Kidney (tissue), 14 donors: ENCODE measurements around the gene DGKI. TPM values are rescaled to one million over a fixed set of nuclear protein-coding genes. Genes with fewer than 3 reads are reported as not detected.
"Not testable (repeated sequence)": the region's sequence is repeated elsewhere in the genome, so short reads cannot be mapped to it uniquely, and the experiment has no call there.

Experiments used
- DNase-seq, 5 donors: peaks; one replicate each; pipeline ENCODE4 v3.0.0-alpha.2; 2013 to 2020
- FAIRE-seq: peaks from 2 replicates; lab custom pipeline; 2012; peaks lifted over from hg19 to GRCh38; lab: Jason Lieb, UNC
- H3K27ac ChIP-seq, 2 donors: one replicate each; pipeline ENCODE4 v1.7.0; 2013; ENCODE audit warnings: low read depth in 2 of 2, low read length in 2 of 2, inconsistent platforms in 1 of 2
- H3K27me3 ChIP-seq: one replicate; pipeline ENCODE4 v1.7.1; 2013; ENCODE audit warnings: low read length, inconsistent platforms; ENCODE audit not compliant: control insufficient read depth, insufficient read depth
- H3K36me3 ChIP-seq, 3 donors: one replicate each; pipeline versions ENCODE4 v1.7.0 to v1.7.1; 2013; ENCODE audit warnings: low read length in 3 of 3, control low read depth in 1 of 3, inconsistent platforms in 1 of 3; ENCODE audit not compliant: insufficient read depth in 3 of 3, control insufficient read depth in 2 of 3
- H3K4me1 ChIP-seq, 3 donors: one replicate each; pipeline versions ENCODE4 v1.7.0 to v1.7.1; 2013; ENCODE audit warnings: low read length in 3 of 3, inconsistent platforms in 1 of 3, low read depth in 1 of 3; ENCODE audit not compliant: control insufficient read depth in 2 of 3, insufficient read depth in 2 of 3
- H3K4me3 ChIP-seq, 3 donors: one replicate each; pipeline versions ENCODE4 v1.7.0 to v1.8.1; 2013; ENCODE audit warnings: low read length in 3 of 3, control low read depth in 1 of 3, inconsistent platforms in 1 of 3
- H3K9ac ChIP-seq, 3 donors: one replicate each; pipeline versions ENCODE4 v1.7.0 to v1.7.1; 2013; ENCODE audit warnings: low read length in 3 of 3, control low read depth in 1 of 3, inconsistent platforms in 1 of 3
- H3K9me3 ChIP-seq, 3 donors: one replicate each; pipeline versions ENCODE4 v1.7.0 to v1.7.1; 2013; ENCODE audit warnings: low read length in 3 of 3, control low read depth in 1 of 3, inconsistent platforms in 1 of 3; ENCODE audit not compliant: control insufficient read depth in 2 of 3, insufficient read depth in 1 of 3
- intact Hi-C: fragments of 100-400 bp; cut with DNase I; formaldehyde crosslinking; loops from one replicate; pipeline ENCODE4 v1.11.1; 2022
- polyA plus RNA-seq: library from polyadenylated mRNA; stranded (reverse); fragments of 350-450 nt; fragmentation: Illumina TruSeq; extraction: RNeasy Lipid Tissue Mini Kit (QIAGEN cat#74804); gene quantifications from one replicate; pipeline ENCODE4 v1.2.3, GENCODE V29; 2014; ENCODE audit warnings: low read depth, low replicate concordance; ENCODE audit not compliant: insufficient read depth
- total RNA-seq: library from RNA; stranded (reverse); fragmentation: NEBNext Ultra II Directional; extraction: Animal tissue kit (Norgen Biotek cat#: 25700); gene quantifications from one replicate; pipeline ENCODE4 v1.2.1, GENCODE V29; 2021
- TF ChIP-seq, protein P1 (sequence below): IDR thresholded peaks from 3 replicates; pipeline ENCODE4 v1.5.1; 2012; ENCODE audit warnings: mild to moderate bottlenecking, moderate library complexity, borderline replicate concordance; ENCODE audit not compliant: insufficient read depth; ENCODE audit errors: extremely low read depth
- donor health status: control.
- donor health status: control.
- donor health status: control.
- donor health status: control.
- donor health status: control.
- donor health status: DM: yes; HTN: yes; CAD: no.
- donor health status: Normal renal cell carcinoma (clear cell type).

The DGKI gene
- total and polyA plus RNA-seq, 2 donors from 2014 or later: 1.3 to 2.5 TPM

- peak; percentile 89 for FAIRE-seq
These were observed 392.5 kb downstream of the DGKI start for GRCh38 chr7:137454246-137454724.

DNA sequence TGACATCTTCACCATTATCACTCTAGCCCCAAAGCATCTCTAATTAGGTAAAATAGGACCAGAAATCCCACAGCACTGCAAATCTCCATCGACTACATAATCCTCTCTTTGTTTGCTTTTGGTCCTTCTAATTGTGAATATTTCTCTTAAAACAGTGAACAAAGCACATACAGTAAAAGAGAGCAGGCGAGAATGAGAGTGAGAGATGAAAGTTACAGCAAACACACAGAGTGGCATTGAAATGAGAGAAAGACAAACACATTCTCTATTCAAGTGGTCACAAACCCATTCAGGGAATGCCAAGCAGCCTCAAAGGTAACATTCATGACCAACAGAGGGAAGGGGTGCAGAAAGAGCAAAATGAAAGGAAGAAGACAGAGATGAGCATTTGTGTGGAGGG lies 393.4 kb downstream of the DGKI start:
- Histone ChIP-seq H3K4me3 (no peak overlapping the region), H3K4me1 (no peaks in the 10 kb centered on the region), H3K27ac (no peak overlapping the region), H3K9me3 (no peaks in the 10 kb centered on the region), H3K27me3 (no peaks in the 10 kb centered on the region), H3K36me3 (no peaks in the 10 kb centered on the region), H3K9ac (no peak overlapping the region)
- FAIRE-seq: no peak
- intact Hi-C loops: no loop called here
- TF ChIP-seq, protein P1, sequence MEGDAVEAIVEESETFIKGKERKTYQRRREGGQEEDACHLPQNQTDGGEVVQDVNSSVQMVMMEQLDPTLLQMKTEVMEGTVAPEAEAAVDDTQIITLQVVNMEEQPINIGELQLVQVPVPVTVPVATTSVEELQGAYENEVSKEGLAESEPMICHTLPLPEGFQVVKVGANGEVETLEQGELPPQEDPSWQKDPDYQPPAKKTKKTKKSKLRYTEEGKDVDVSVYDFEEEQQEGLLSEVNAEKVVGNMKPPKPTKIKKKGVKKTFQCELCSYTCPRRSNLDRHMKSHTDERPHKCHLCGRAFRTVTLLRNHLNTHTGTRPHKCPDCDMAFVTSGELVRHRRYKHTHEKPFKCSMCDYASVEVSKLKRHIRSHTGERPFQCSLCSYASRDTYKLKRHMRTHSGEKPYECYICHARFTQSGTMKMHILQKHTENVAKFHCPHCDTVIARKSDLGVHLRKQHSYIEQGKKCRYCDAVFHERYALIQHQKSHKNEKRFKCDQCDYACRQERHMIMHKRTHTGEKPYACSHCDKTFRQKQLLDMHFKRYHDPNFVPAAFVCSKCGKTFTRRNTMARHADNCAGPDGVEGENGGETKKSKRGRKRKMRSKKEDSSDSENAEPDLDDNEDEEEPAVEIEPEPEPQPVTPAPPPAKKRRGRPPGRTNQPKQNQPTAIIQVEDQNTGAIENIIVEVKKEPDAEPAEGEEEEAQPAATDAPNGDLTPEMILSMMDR: no peak
- DNase-seq: no peak

More at GRCh38 chr7:137454246-137454724, 392.5 kb downstream of the DGKI start:
- Histone ChIP-seq H3K27me3 (no peaks in the 10 kb centered on the region), H3K9me3 (no peaks in the 10 kb centered on the region), H3K36me3 (no peaks in the 10 kb centered on the region), H3K27ac (peak overlapping the region in 1 of 2 donors; percentile 29), H3K9ac (no peak overlapping the region), H3K4me3 (no peak overlapping the region), H3K4me1 (no peaks in the 10 kb centered on the region)
- peak in 2 of 5 donors; percentile 72 to 84 for DNase-seq
- intact Hi-C loops: no loop called here
- TF ChIP-seq, protein P1: peak; percentile 60

DNA sequence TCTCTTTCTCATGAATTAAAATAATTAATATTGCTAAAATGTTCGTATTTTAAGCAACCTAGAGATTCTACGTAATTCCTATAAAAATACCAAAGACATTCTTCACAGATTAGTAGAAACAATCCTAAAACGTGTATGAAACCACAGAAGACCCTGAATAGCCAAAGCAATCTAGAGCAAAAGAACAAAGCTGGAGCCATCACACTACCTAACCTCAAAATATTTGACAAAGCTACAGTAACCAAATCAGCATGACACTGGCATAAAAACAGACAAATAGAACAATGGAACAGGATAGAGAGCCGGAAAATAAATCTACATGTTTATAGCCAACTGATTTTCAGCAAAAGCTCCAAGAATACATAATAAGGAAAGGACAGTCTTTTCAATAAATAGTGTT lies 397.8 kb downstream of the DGKI start:
- Histone ChIP-seq H3K4me1 (no peaks in the 10 kb centered on the region), H3K27me3 (no peaks in the 10 kb centered on the region), H3K36me3 (no peaks in the 10 kb centered on the region), H3K9me3 (no peaks in the 10 kb centered on the region), H3K4me3 (no peak overlapping the region), H3K27ac (no peak overlapping the region), H3K9ac (no peak overlapping the region)
- intact Hi-C loops: no loop called here
- TF ChIP-seq, protein P1: no peak
- FAIRE-seq: no peak
- DNase-seq: no peak

DNA sequence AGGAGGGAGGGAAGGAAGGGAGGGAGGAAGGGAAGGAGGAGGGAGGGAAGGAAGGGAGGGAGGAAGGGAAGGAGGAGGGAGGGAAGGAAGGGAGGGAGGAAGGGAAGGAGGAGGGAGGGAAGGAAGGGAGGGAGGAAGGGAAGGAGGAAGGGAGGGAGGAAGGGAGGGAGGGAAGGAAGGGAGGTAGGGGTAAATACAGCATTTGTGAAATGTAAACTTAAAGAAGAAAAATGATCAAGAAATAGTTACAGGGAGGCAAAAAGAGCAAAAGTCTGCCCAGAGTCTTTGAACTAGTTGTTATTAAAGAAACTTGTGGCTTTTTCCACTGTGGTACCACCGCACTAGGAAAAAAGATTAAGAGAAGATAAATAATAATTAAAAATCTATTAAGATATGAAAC lies 398.2 kb downstream of the DGKI start:
- intact Hi-C loops, H3K4me3 ChIP-seq, H3K36me3 ChIP-seq, H3K9me3 ChIP-seq, FAIRE-seq, H3K27me3 ChIP-seq, H3K4me1 ChIP-seq, DNase-seq, H3K27ac ChIP-seq, H3K9ac ChIP-seq: not testable (repeated sequence)
